Measurements from ENCODE around the gene HOXB5.

Gene HOXB5

DNA sequence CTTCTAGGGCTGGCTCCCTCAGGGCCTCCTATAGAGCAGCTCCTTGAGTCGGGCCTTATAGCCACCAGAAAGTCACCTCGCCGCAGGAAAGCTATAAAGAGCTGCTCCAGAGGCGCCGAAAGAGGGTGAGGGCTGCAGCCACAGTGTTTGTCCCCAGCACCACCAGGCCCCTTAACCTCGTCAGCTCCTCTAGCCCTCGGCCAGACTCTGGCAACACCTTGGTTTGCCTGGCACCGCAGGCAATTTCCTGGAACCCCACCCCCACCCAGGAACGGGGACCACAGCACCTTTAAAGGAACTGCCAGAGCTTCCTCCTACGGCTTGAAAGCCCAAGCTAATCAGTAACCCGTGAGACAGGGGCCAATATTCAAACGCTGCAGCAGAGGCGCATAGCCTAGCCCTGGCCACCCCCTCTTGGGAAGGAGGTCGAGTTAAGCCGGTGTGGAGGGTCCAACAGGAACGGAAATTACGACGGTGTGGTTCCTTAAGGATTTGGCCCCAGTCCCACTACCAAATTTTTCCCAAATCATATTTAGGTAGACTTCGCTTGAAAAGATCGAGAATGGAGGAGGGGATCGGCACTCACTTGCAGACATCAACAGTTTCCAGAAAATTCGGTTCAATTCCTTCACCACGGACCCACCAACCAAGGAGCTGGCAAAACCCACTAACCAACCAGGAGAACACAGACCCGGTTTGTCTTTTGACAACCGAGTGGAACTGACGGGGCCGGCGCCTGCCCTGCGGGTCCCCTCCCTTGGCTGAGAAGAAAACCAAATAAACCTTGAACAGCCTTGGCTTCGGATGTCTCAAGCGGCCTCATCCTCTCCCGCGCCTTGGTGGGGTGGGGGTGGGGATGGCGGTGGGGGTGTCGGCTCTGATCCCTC lies 8.2 kb upstream of the HOXB5 start:
- DNase-seq: no peak

DNA sequence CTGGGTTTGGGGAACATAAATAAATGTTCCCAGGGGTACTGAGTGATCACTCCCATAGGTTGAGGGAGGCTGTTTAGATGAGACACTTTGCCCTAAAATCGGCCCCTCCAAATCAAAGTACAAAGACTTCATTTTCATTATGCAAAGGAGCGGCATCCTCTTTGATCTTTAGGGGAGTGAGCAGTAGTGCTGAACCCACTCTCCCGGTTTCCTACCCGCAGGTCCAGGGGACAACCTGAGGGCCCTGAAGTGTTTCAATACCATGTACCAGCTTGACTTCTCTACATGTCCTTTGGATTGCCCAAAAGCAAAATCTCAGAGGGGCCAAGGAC lies 7.6 kb upstream of the HOXB5 start:
- no peak for DNase-seq

DNA sequence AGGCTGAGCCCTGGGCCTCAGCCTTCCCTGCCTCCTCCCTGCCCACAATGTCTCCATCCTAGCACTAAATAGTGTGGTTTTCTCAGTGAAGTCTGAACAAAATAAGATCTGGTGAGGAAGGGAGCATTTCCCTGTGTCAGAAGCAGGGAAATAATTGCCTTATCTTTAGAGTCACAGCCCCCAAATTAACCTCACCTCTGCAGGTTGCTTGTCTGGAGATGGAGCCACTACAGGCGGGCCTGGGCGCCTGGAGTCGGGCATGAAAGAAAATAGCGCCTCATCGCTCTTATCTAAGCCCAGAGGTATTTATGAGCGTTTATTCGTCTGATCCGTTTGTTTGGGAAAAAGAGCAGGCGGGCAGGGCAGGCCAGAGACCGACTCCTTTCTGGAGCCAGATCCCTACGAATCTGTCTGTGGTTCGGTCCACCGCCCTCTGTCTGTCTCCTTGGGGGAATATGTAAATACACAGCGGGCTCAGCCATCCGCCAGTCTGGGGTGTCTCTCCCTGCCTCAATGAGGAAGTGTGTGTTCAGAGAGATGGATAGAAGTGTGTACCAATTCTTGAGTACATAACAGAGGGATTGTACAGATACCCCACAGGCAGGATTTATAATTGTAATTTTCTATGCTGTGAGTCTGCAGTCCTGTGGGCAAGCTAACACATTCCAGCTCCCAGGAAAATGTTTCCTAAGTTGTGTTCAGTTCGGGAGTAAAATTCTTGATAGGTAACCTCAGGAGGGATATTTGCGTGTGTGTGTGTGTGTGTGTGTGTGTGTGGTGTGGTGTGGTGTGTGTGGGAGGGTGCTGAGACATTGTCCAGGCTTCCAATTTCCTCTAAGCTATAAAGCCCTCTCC lies 6.9 kb upstream of the HOXB5 start:
- DNase-seq: no peak

GRCh38 chr17:48599354-48599753 lies 5.8 kb upstream of the HOXB5 start:
- DNase-seq: no peak

DNA sequence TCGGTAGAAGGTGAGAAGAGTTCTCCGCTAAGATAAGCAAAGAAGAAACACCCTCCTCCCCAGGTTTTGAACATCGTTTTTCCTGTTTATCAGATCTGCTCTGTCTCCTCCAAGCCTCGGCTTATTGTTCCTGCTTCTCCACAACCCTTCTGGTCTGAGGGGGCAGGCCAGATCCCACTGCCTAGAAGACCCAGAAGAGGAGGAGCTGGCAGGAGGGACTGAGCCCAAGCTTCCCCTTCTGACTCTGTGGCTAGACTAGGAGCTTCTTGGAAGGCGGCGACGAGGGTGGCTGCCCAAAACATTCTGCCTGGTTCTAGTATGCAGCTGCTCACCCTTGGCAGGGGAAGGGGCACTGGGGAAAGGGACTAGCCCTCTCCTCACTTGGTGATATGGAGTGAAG lies 5.2 kb upstream of the HOXB5 start:
- DNase-seq: no peak

DNA sequence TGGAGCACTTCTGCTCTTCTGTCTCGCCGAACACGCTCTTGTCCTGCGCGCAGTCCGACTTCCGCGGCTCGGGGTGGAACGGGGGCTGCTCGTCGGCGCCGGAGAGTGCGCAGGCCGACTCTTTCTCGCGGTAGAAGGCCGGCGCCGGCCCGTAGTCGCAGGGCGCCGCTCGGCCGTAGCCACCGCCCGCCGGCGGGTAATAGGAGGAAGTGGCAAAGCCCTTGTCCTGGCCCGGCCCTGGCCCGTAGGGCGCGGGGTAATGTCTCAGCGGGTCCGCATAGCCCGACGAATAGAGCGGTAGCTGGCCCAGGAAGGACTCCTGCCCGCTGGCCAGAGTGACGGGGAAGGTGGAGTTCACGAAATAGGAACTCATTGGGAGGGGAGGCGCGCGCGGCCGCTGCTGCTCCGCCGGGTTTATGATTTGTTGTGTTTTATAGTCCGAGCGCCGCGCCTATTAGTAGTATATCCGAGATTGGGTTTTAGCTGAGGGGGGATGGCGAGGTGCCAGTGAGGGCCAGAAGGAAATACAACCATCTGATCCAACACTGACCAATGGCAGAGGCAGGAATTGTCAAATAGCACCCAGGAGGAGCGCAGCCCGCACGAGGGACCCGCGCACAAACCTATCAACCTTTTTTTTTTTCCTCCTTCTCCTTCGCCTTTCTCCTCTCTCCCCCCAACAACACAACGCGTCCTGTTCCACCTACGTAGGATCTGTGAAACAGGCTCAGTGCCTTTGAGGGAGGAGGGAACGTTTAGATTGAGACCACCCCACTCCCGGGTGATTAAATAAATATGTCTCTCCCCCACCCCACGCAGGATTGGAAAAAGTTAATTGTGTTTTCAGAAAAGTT lies 4.4 kb upstream of the HOXB5 start:
- peak; percentile 45 for DNase-seq

- no peak for DNase-seq
Observed at GRCh38 chr17:48597528-48597777, 3.9 kb upstream of the HOXB5 start.

DNA sequence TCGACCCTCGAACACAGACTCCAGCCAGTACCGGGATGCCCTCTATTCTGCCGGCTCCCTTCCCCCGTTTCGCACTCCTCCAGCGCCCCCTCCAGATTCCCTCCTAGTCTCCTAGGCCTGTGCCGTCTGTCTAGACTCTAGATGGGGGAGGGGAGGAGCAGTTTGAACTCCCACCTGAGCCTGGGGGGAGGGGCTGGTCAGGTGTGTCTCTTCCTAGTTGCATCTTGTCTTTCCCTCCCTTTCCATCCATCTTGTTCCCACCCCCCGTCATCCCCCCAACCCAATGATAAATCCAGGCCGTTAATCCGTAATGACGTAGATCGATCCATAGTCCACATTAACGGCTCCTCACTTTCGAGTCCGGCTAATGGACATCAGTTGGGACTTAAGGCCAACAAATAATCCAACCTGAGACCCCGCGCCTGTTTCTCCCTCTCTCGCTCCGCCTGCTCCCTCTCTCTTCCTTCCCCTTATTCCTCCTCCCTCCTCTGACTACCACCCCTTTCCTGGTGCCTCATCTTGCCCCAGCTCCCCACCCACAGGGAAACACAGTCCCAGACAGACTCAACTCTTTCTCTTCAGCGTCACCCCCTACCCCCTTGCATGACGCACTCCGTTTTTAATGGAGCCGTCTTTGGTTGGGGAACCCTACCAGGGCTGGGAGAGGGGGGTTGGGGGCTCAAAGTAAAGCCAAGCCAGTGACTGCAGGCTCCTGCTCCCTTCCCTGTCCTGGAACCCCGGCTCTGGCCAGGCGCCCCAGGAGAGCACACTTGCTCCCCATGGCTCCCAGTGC lies 3.4 kb upstream of the HOXB5 start:
- DNase-seq: no peak

DNA sequence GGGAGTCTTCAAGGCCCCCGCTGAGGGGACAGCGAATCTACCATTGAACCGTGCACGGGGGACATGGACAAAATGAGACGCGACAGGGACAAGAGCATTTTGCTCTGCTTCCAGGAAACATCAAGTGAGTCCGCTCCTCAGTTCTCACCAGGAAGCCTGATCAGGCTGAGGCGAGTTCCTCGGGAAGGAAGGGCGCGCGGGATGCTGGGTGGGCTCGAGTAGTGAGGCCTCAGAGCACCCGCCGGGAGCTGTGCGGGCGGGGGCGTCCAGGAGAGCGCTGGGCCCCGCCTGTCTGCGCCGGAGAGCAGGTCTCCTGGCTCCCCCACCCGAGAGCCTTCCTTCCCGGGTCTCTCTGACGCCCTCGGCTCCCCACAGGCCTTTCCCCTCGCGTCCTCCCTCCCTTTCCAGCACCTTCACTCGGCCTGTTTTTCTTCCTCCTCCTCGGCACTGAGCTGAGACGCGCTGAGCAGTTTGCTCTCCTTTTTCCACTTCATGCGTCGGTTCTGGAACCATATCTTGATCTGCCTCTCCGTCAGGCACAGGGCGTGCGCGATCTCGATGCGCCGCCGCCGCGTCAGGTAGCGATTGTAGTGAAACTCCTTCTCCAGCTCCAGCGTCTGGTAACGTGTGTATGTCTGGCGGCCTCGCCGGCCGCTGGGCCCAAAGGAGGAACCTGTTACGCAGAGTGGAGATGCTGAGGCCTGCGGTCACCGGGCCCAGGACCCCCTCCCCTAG lies 2.6 kb upstream of the HOXB5 start:
- no peak for DNase-seq

DNA sequence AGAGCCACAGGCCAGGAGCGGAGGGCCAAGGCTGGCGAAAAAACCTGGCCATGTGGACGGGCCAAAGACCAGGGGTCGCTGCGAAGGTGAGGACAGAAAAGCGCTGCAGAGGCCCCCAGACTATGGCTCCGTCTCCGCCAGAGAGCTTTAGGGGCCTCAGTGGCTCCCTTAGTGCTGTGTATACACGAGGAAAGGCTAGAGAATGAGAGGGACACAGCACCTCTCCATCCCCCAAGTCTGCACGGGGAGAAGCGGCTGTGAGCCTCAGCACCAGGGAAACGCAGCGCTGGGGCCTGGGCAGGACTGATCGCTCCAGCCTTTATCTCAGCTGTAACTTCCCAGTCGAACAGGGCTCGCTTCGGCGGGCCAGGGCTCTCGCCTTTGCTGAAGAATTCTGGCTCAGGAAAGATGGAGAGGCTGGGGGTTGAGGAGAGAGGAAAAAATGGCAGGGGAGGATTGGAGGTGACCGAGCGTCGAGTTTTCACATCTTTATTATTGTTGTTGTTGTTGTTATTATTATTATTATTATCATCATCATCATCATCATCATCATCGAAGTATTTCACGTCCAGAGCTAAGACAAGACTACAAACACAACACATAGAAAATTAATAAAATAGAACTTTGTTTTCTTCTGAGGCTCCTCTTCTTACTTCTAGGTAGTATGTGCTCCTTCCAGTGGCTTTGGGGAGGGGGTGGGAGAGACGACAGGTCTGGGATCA lies 1.9 kb upstream of the HOXB5 start:
- no peak for DNase-seq

- DNase-seq: no peak
Observed at GRCh38 chr17:48594538-48595277, 1.1 kb upstream of the HOXB5 start.

DNA sequence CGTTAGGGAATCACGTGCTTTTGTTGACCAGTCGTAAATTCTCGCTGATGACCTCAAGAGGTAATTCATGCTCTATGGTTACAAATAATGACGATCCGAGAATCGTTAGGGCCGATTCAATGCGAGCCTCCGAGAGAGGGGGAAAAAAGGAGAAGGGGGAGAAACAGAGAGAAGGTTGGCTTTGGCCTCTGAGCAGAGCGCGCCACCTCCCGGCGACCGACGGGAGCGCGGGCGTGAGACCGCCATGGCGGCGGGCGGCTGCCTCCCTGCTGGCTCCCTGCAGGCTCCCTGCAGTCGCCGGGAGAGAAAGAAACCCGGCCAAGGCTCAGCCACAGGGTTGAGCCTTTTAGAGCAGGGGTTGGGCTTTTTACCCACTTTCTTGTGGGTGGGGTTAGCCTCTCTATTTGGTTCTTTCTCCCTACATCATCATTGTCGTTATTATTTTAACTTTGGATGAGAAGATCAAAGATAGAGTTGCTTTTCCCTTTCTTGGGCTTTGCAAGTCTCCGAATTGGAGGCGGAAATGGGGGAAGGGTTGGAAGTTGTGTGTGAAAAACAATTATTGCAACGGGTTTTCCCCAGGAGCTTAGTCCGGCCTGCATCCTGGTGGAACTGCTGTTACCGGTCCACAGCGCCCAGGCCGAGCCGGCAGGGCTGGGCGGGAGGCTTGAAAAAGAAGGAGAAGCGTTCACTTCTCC lies 410 bp upstream of the HOXB5 start:
- peak; percentile 84 for DNase-seq

DNA sequence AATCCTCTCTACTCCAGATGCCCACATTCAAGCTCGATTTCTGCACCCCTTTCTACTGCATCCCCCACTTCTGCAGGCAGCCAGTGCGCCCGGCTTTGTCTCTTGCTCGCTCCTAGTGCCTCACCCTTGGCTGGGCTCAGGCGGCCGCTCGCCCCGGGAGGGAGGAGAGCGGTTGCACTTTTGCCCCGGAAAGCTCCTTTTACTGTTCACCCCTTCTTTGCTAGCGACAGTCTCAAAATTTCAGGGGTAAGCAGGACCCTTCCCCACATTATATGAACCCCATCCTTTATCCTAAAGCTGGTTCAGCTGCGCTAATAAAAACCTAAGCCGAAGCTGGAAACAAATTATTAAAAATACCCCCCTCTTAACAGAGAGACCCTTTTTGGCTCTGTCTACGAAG lies 1.0 kb downstream of the HOXB5 start:
- DNase-seq: no peak

DNA sequence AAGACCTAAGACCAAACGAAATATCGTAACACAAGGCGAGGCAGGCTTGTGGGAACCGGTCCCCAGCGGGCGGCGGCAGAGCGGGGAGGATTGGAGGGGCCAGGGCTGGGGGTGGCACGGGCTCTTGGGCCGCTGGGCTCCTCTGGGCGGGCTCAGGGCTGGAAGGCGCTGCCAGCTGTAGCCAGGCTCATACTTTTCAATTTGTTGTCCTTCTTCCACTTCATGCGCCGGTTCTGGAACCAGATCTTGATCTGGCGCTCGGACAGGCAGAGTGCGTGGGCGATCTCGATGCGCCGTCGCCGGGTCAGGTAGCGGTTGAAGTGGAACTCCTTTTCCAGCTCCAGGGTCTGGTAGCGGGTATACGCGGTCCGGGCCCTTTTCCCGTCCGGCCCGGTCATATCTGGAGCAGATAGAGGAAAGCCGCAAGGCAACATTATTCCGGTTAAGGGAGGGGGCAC lies 1.5 kb downstream of the HOXB5 start:
- DNase-seq: no peak

GRCh38 chr17:48591255-48592056 lies 2.1 kb downstream of the HOXB5 start:
- DNase-seq: no peak

DNA sequence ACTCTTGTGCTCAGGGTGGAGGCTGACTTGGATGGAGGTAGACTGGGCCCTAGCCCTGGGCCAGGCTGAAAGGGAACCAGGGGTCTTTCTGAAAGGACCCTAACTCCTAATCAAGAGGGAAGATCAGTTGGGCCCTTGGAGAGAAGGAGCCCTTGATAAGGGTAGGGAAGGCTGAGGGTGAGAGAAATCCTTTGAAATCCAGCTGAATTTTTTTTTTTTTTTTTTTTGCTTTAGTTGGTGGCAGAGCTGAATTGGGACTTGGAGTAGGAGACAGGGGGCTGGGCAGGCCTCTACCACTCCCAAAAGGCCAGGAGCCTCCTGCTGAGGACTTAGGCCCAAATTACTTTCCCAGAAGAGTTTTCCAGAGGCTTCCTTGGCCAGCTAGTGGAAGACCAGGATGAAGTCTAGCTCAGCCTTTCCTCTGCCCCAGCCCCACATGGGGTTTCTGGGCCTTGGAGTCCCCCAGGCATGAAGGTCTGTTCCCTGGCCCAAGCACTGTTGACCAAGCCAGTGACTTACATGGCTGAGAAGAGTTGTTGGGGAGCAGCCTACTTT lies 2.9 kb downstream of the HOXB5 start:
- DNase-seq: no peak

GRCh38 chr17:48589831-48590606 lies 3.6 kb downstream of the HOXB5 start, which contains the start of gene HOXB3:
Gene HOXB3, minus strand, starts transcription at chr17:48590241. Its CDS starts 37,767 bp downstream, at chr17:48552474.
- DNase-seq: no peak
